Stimulated activated CD8-positive, alpha-beta memory T cell treated with anti-CD3 and anti-CD28 coated beads, Interleukin-2, amount 100 ng/mL, for 48 hours (primary cell): Measurements from ENCODE around the gene DIS3.
"Not testable (repeated sequence)": the region's sequence is repeated elsewhere in the genome, so short reads cannot be mapped to it uniquely, and the experiment has no call there.

Source experiments
- DNase-seq, 2 donors: peaks; one replicate each; pipeline ENCODE4 v3.0.0-alpha.2; 2020; ENCODE audit warnings: low read depth in 2 of 2

Gene DIS3

GRCh38 chr13:72740015-72740414 lies 41.7 kb downstream of the DIS3 start:
- no peak for DNase-seq

- no peak for DNase-seq
Observed at GRCh38 chr13:72737033-72737432, 44.7 kb downstream of the DIS3 start.

GRCh38 chr13:72728290-72728605 lies 53.5 kb downstream of the DIS3 start:
- no peak for DNase-seq

- peak; percentile 89 to 90 for DNase-seq
Observed at GRCh38 chr13:72727417-72728289, 54.0 kb downstream of the DIS3 start, which contains the start of the genes BORA and MZT1. Gene BORA (plus strand): TSS chr13:72727923. CDS start chr13:72728941, 1,018 bp downstream. Gene MZT1 (minus strand): TSS chr13:72727629. CDS start chr13:72727602, 27 bp downstream.

GRCh38 chr13:72726726-72727416 lies 54.8 kb downstream of the DIS3 start:
- DNase-seq, result peak; percentile 27 to 32

GRCh38 chr13:72726185-72726584 lies 55.5 kb downstream of the DIS3 start:
- DNase-seq, result not testable (repeated sequence)

- DNase-seq, result no peak
Observed at GRCh38 chr13:72716776-72717175, 64.9 kb downstream of the DIS3 start.
